Naive thymus-derived CD4-positive, alpha-beta T cell (primary cell): ENCODE results near the gene ALDH4A1. TPM values are rescaled to one million over a fixed set of nuclear protein-coding genes. Genes with fewer than 3 reads are reported as not detected.

Source experiments
- ATAC-seq: fragments of 150-1000 bp; cut with Tn5 transposase; 2 replicates; pipeline ENCODE4 v1.10.0; 2021; ENCODE audit warnings: mild to moderate bottlenecking, moderate library complexity
- CTCF ChIA-PET: fragments of 350-600 bp; sonication (Branson Sonifier 250); formaldehyde crosslinking; loops from one replicate; lab custom pipeline; 2021; ENCODE audit warnings: antibody characterized with exemption; lab: Charles Lee
- POLR2A ChIA-PET: fragments of 350-600 bp; sonication (Branson Sonifier 250); formaldehyde crosslinking; loops from one replicate; lab custom pipeline; 2021; ENCODE audit warnings: antibody characterized with exemption, inconsistent platforms; lab: Charles Lee
- DNase-seq, 9 donors: peaks; one replicate each; pipeline versions ENCODE4 v3.0.0 to v3.0.0-alpha.2; 2020 to 2022; ENCODE audit warnings: mixed read lengths in 1 of 9
- H3K27ac ChIP-seq: one replicate; pipeline ENCODE4 v1.7.0; 2013; ENCODE audit warnings: mild to moderate bottlenecking, low read depth, low read length, moderate library complexity
- H3K27me3 ChIP-seq, 2 donors: one replicate each; pipeline ENCODE4 v1.7.0; 2013; ENCODE audit warnings: low read length in 2 of 2, mild to moderate bottlenecking in 2 of 2, moderate library complexity in 2 of 2; ENCODE audit not compliant: control insufficient read depth in 2 of 2, insufficient read depth in 2 of 2
- H3K36me3 ChIP-seq, 3 experiments: 1 replicate in 2 of 3; 2 replicates in 1 of 3; pipeline ENCODE4 v1.7.0; 2013; ENCODE audit warnings: low read length in 3 of 3, mild to moderate bottlenecking in 3 of 3, moderate library complexity in 1 of 3; ENCODE audit not compliant: insufficient read depth in 3 of 3, control insufficient read depth in 2 of 3
- H3K4me1 ChIP-seq, 2 donors: one replicate each; pipeline ENCODE4 v1.7.0; 2013; ENCODE audit warnings: low read length in 2 of 2, mild to moderate bottlenecking in 2 of 2, moderate library complexity in 1 of 2; ENCODE audit not compliant: control insufficient read depth in 2 of 2, insufficient read depth in 2 of 2
- H3K4me3 ChIP-seq: 2 replicates; pipeline ENCODE4 v1.7.0; 2013; ENCODE audit warnings: mild to moderate bottlenecking, low read length
- H3K9me3 ChIP-seq, 3 experiments: 1 replicate in 2 of 3; 2 replicates in 1 of 3; pipeline ENCODE4 v1.7.0; 2013; ENCODE audit warnings: low read length in 3 of 3; ENCODE audit not compliant: control insufficient read depth in 2 of 3
- H3K27ac Mint-ChIP-seq, 9 donors: one replicate each; pipeline ENCODE4 v1.8.0; 2020 to 2022; ENCODE audit warnings: mixed read lengths in 9 of 9, mild to moderate bottlenecking in 8 of 9, moderate library complexity in 5 of 9, inconsistent platforms in 2 of 9
- H3K27me3 Mint-ChIP-seq, 5 donors: one replicate each; pipeline ENCODE4 v1.8.0; 2021 to 2022; ENCODE audit warnings: mixed read lengths in 5 of 5, mild to moderate bottlenecking in 1 of 5
- H3K36me3 Mint-ChIP-seq, 5 donors: one replicate each; pipeline ENCODE4 v1.8.0; 2020 to 2022; ENCODE audit warnings: mixed read lengths in 5 of 5, mild to moderate bottlenecking in 3 of 5, inconsistent platforms in 1 of 5
- H3K4me1 Mint-ChIP-seq, 7 donors: one replicate each; pipeline ENCODE4 v1.8.0; 2020 to 2022; ENCODE audit warnings: mixed read lengths in 7 of 7, mild to moderate bottlenecking in 3 of 7, inconsistent platforms in 1 of 7
- H3K4me3 Mint-ChIP-seq, 10 donors: one replicate each; pipeline ENCODE4 v1.8.0; 2020 to 2022; ENCODE audit warnings: mild to moderate bottlenecking in 10 of 10, mixed read lengths in 10 of 10, moderate library complexity in 6 of 10, inconsistent platforms in 2 of 10
- H3K9me3 Mint-ChIP-seq, 11 donors: one replicate each; pipeline ENCODE4 v1.8.0; 2020 to 2022; ENCODE audit warnings: mixed read lengths in 11 of 11, mild to moderate bottlenecking in 4 of 11, inconsistent platforms in 1 of 11, moderate library complexity in 1 of 11
- intact Hi-C, 2 donors: fragments of 100-400 bp; cut with micrococcal nuclease; formaldehyde crosslinking; loops; one replicate each; pipeline ENCODE4 v1.15.1; 2023
- polyA plus RNA-seq, 2 donors: library from polyadenylated mRNA; unstranded; fragments of 300-500 nt; fragmentation: Illumina TruSeq; gene quantifications; one replicate each; pipeline ENCODE4 v1.2.3, GENCODE V29; 2021
- total RNA-seq, 6 experiments: library from RNA in 5 of 6; stranded (reverse) in 5 of 6; gene quantifications; 1 replicate in 5 of 6; 2 replicates in 1 of 6; pipeline ENCODE4 v1.2.3 and lab custom pipeline; 2021 to 2026

Gene ALDH4A1
- total and polyA plus RNA-seq, 7 experiments from 2014 or later, result 0.94 to 3.2 (median 1.4) TPM

GRCh38 chr1:18868354-18868753 is 34.0 kb downstream of the ALDH4A1 start:
- Mint-ChIP-seq H3K36me3 (no peaks in the 10 kb centered on the region), H3K27me3 (peaks cover 6 to 13% (median 7%) of the 10 kb centered on the region in 5 donors), H3K4me1 (no peaks in the 10 kb centered on the region), H3K9me3 (peaks cover 0 to 1% (median 0%) of the 10 kb centered on the region in 11 donors), H3K27ac (no peak overlapping the region), H3K4me3 (no peak overlapping the region)
- Histone ChIP-seq H3K36me3 (no peaks in the 10 kb centered on the region), H3K27ac (no peak overlapping the region), H3K27me3 (no peaks in the 10 kb centered on the region), H3K9me3 (no peaks in the 10 kb centered on the region), H3K4me1 (no peaks in the 10 kb centered on the region), H3K4me3 (no peak overlapping the region)
- intact Hi-C loops, result no loop called here
- ATAC-seq (no peak), DNase-seq (no peak)
- ChIA-PET CTCF (no interaction called here), POLR2A (no interaction called here)

- Histone ChIP-seq H3K36me3 (no peaks in the 10 kb centered on the region), H3K4me1 (no peaks in the 10 kb centered on the region), H3K27me3 (no peaks in the 10 kb centered on the region), H3K9me3 (no peaks in the 10 kb centered on the region), H3K27ac (no peak overlapping the region), H3K4me3 (no peak overlapping the region)
- ATAC-seq (no peak), DNase-seq (no peak)
- Mint-ChIP-seq H3K36me3 (no peaks in the 10 kb centered on the region), H3K27me3 (peaks cover 6 to 13% (median 7%) of the 10 kb centered on the region in 5 donors), H3K4me1 (no peaks in the 10 kb centered on the region), H3K27ac (no peak overlapping the region), H3K9me3 (no peaks in the 10 kb centered on the region), H3K4me3 (no peak overlapping the region)
- intact Hi-C loops, result no loop called here
- CTCF ChIA-PET, result no interaction called here
- POLR2A ChIA-PET, result no interaction called here
These were observed 35.5 kb downstream of the ALDH4A1 start for GRCh38 chr1:18866846-18867245.

- Histone ChIP-seq H3K4me3 (no peak overlapping the region), H3K9me3 (no peaks in the 10 kb centered on the region), H3K27me3 (no peaks in the 10 kb centered on the region), H3K36me3 (no peaks in the 10 kb centered on the region), H3K4me1 (no peaks in the 10 kb centered on the region), H3K27ac (no peak overlapping the region)
- no peak for DNase-seq
- intact Hi-C loops, result no loop called here
- Mint-ChIP-seq H3K27ac (no peak overlapping the region), H3K4me1 (no peaks in the 10 kb centered on the region), H3K27me3 (peaks cover 6 to 13% (median 7%) of the 10 kb centered on the region in 5 donors), H3K9me3 (no peaks in the 10 kb centered on the region), H3K36me3 (no peaks in the 10 kb centered on the region), H3K4me3 (no peak overlapping the region)
- CTCF ChIA-PET, result no interaction called here
- POLR2A ChIA-PET, result no interaction called here
- no peak for ATAC-seq
These were observed 36.0 kb downstream of the ALDH4A1 start for GRCh38 chr1:18866314-18866713.

- Histone ChIP-seq H3K27me3 (no peaks in the 10 kb centered on the region), H3K9me3 (no peaks in the 10 kb centered on the region), H3K4me3 (no peak overlapping the region), H3K4me1 (no peaks in the 10 kb centered on the region), H3K36me3 (no peaks in the 10 kb centered on the region), H3K27ac (no peak overlapping the region)
- Mint-ChIP-seq H3K27ac (no peak overlapping the region), H3K36me3 (no peaks in the 10 kb centered on the region), H3K27me3 (peaks cover 6 to 13% (median 7%) of the 10 kb centered on the region in 5 donors), H3K4me1 (no peaks in the 10 kb centered on the region), H3K9me3 (no peaks in the 10 kb centered on the region), H3K4me3 (no peak overlapping the region)
- intact Hi-C loops, result no loop called here
- ChIA-PET POLR2A (no interaction called here), CTCF (no interaction called here)
- ATAC-seq, result no peak
- DNase-seq, result no peak
These were observed 37.2 kb downstream of the ALDH4A1 start for GRCh38 chr1:18865176-18865575.

- H3K27ac ChIP-seq, result no peak overlapping the region
- H3K27me3 Mint-ChIP-seq, result peaks cover under 1 to 7% (median 3%) of the 10 kb centered on the region in 5 donors
- H3K4me3 Mint-ChIP-seq, result no peak overlapping the region
- H3K9me3 Mint-ChIP-seq, result no peaks in the 10 kb centered on the region
- H3K4me1 Mint-ChIP-seq, result no peaks in the 10 kb centered on the region
- no peak overlapping the region for H3K27ac Mint-ChIP-seq
- no peaks in the 10 kb centered on the region for H3K27me3 ChIP-seq
- CTCF ChIA-PET, result interaction anchor here (0.6 kb wide), 1 partner anchor 41 kb away, joined by 3 read pairs; the partner anchor contains the start of gene ALDH4A1
- DNase-seq (no peak), ATAC-seq (no peak)
- H3K4me3 ChIP-seq, result no peak overlapping the region
- no peaks in the 10 kb centered on the region for H3K9me3 ChIP-seq
- intact Hi-C loops, result no loop called here
- no peaks in the 10 kb centered on the region for H3K36me3 ChIP-seq
- H3K36me3 Mint-ChIP-seq, result no peaks in the 10 kb centered on the region
- no peaks in the 10 kb centered on the region for H3K4me1 ChIP-seq
- POLR2A ChIA-PET, result no interaction called here
These were observed 40.8 kb downstream of the ALDH4A1 start for GRCh38 chr1:18861590-18861989.

- intact Hi-C loops, result no loop called here
- no peaks in the 10 kb centered on the region for H3K4me1 ChIP-seq
- POLR2A ChIA-PET, result no interaction called here
- no peaks in the 10 kb centered on the region for H3K36me3 Mint-ChIP-seq
- peaks cover 0 to 6% (median 3%) of the 10 kb centered on the region in 5 donors for H3K27me3 Mint-ChIP-seq
- no peak for DNase-seq
- H3K4me3 Mint-ChIP-seq, result no peak overlapping the region
- no peak overlapping the region for H3K27ac ChIP-seq
- H3K9me3 ChIP-seq, result no peaks in the 10 kb centered on the region
- no peaks in the 10 kb centered on the region for H3K4me1 Mint-ChIP-seq
- no peaks in the 10 kb centered on the region for H3K36me3 ChIP-seq
- H3K4me3 ChIP-seq, result no peak overlapping the region
- CTCF ChIA-PET, result interaction anchor here (0.6 kb wide), 1 partner anchor 42 kb away, joined by 3 read pairs; the partner anchor contains the start of gene ALDH4A1
- ATAC-seq, result no peak
- H3K27me3 ChIP-seq, result no peaks in the 10 kb centered on the region
- no peaks in the 10 kb centered on the region for H3K9me3 Mint-ChIP-seq
- no peak overlapping the region for H3K27ac Mint-ChIP-seq
These were observed 41.3 kb downstream of the ALDH4A1 start for GRCh38 chr1:18861082-18861481.

GRCh38 chr1:18859560-18859959 is 42.8 kb downstream of the ALDH4A1 start, which contains the start of gene TAS1R2:
Gene TAS1R2, minus strand, starts transcription at chr1:18859660. Its CDS starts 0 bp downstream, at chr1:18859660.
- H3K4me3 Mint-ChIP-seq, result no peak within 1 kb of the TSS
- DNase-seq (no peak), ATAC-seq (no peak)
- H3K4me1 ChIP-seq, result no peaks in the 10 kb centered on the region
- intact Hi-C loops, result no loop called here
- no peak within 1 kb of the TSS for H3K27ac Mint-ChIP-seq
- H3K9me3 ChIP-seq, result no peaks in the 10 kb centered on the region
- no peaks in the 10 kb centered on the region for H3K27me3 ChIP-seq
- H3K36me3 Mint-ChIP-seq, result no peaks in the 10 kb centered on the region
- H3K4me3 ChIP-seq, result no peak within 1 kb of the TSS
- ChIA-PET POLR2A (no interaction called here), CTCF (no interaction called here)
- H3K27ac ChIP-seq, result no peak within 1 kb of the TSS
- H3K36me3 ChIP-seq, result no peaks in the 10 kb centered on the region
- H3K4me1 Mint-ChIP-seq, result no peaks in the 10 kb centered on the region
- no peaks in the 10 kb centered on the region for H3K9me3 Mint-ChIP-seq
- peaks cover 0 to 10% (median 8%) of the 10 kb centered on the region in 5 donors for H3K27me3 Mint-ChIP-seq
